SU-DHL-6 (cell line): ENCODE results near the gene TAS2R20.
"Not testable (repeated sequence)": the region's sequence is repeated elsewhere in the genome, so short reads cannot be mapped to it uniquely, and the experiment has no call there.

Experiments used
- CTCF ChIP-seq: fragments of 200-600 bp; sonication (generic); IDR thresholded peaks from one replicate; pipeline ENCODE4 v1.5.1; 2017; ENCODE audit warnings: antibody characterized with exemption, mild to moderate bottlenecking, low read length, moderate library complexity; ENCODE audit not compliant: insufficient read depth, poor library complexity, severe bottlenecking
- EZH2phosphoT487 ChIP-seq: fragments of 200-600 bp; sonication (generic), shearing (Covaris generic); conservative IDR thresholded peaks from 2 replicates; pipeline ENCODE4 v1.6.1; 2018; ENCODE audit warnings: mild to moderate bottlenecking, antibody characterized with exemption, low read length, moderate library complexity, mixed read lengths

GRCh38 chr12:11041366-11041765 lies 43.3 kb upstream of the TAS2R20 start:
- not testable (repeated sequence) for TF ChIP-seq CTCF, EZH2phosphoT487
